GM18867 (cell line): ENCODE data around the gene FBN3.
"Not testable (repeated sequence)": the region's sequence is repeated elsewhere in the genome, so short reads cannot be mapped to it uniquely, and the experiment has no call there.

Experiments
- ATAC-seq: cut with Tn5 transposase; IDR thresholded peaks from one replicate; pipeline ENCODE4 v1.9.1; 2021; ENCODE audit warnings: mild to moderate bottlenecking, moderate library complexity; ENCODE audit not compliant: unreplicated experiment

Gene FBN3

DNA sequence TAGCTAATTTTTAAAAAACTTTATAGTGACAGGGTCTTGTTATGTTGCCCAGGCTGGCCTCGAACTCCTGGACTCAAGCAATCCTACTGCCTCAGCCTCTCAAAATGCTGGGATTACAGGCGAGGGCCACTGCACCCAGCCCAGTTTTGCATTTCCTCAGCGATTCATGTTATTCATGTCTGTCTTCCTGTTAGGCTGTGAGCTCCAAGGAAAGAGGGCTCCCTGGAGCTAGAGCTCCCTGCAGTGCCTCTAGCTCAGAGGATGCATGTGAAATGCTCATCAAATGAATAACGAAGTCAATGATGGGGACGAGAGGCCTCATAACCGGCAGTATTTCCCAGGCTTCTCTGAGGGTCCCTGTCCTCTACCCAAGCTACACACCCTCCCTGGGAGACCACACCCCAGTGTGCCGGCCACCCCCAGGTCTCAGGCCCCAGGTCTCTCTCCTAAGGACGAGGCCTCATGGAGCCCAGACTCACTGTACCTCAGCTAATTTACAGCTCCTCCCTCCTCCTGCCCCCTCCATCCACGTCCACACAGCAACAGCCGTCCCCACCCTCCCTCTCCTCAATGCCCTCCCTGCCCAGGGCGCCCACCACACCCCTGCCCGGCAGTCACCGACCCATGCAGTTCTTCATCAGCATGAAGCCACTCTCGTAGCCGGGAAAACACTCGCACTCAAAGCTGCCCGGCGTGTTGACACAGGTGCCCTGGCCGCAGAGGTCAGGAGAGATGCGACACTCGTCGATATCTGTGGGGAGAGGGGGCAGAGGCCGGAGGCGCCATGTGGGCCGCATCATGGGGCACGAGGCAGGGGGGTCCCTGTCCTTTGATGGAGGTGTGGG, 28.5 kb downstream of the FBN3 start:
- no peak for ATAC-seq

- ATAC-seq, result no peak
These were observed 31.4 kb downstream of the FBN3 start for GRCh38 chr19:8117991-8118390.

DNA sequence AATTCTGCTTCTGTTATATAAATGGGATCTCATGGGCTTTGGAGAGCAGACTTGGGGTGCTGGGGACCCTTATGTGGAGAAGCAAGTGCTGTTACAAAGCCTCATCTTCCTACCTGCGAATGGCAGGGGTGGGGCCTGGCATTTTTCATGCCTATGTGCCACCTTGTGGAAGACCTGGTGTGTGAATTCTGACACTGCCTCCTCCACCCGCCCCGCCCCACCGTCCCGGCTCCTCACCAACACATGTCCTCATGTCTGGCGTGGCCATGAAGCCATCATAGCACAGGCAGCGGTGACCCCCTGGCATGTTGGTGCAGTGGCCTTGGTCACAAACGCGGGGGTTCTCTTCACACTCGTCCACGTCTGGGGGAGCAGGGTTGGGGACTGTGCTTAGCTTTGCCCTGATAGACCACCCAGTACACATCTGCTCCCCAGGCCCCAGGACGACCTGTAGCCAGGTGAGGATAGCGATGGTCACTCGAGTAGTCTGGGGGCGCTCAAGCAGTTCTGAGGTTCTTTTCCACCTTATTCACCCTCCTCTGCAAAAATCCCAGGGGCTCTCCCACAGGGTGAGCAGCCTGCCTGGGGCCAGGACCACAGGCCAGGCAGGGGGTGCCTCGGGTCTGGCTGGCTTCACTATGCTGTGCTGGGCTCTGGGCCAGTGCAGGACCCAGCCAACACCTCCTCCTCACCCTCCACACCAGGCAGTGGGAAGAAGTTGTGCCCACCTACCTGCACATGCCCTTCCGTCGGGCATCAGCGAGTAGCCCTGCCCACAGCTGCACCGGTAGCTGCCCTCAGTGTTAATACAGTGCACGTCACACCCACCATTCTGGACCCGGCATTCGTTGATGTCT, 32.7 kb downstream of the FBN3 start:
- ATAC-seq, result no peak

- ATAC-seq, result no peak
These were observed 33.5 kb downstream of the FBN3 start for GRCh38 chr19:8115805-8116396.

DNA sequence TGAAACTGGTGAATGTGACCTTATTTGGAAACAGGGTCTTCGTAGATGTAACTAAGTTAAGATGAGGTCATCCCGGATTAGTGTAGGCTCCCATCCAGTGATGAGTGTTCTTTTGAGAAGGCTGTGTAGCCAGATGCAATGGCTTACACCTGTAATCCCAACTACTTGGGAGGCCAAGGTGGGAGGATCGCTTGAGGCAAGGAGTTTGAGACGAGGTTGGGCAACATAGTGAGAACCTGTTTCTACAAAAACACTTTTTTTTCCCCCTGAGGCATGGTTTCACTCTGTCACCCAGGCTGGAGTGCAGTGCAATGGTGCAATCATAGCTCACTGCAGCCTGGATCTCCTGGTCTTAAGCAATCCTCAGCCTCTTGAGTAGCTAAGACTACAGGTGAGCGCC, 36.4 kb downstream of the FBN3 start:
- ATAC-seq, result no peak

- no peak for ATAC-seq
These were observed 38.0 kb downstream of the FBN3 start for GRCh38 chr19:8111376-8111775.

DNA sequence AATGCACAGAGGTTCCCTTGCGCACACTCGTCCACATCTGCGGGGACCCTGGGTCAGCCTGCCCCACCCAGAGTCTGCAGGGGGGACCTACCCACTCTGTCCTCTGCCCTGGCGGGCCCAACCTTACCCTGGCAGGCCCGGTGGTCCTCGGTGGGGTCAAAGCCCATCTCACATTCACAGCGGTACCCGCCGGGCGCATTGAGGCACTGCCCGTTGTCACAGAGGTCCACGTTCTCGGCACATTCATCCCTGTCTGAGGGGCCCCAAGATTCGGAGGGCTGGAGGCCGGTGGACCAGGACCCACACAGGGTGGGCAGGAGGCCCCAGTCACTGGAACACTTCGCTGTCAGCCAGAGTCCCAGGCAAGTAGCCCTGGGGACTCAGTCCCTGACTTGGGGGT, 38.5 kb downstream of the FBN3 start:
- no peak for ATAC-seq

DNA sequence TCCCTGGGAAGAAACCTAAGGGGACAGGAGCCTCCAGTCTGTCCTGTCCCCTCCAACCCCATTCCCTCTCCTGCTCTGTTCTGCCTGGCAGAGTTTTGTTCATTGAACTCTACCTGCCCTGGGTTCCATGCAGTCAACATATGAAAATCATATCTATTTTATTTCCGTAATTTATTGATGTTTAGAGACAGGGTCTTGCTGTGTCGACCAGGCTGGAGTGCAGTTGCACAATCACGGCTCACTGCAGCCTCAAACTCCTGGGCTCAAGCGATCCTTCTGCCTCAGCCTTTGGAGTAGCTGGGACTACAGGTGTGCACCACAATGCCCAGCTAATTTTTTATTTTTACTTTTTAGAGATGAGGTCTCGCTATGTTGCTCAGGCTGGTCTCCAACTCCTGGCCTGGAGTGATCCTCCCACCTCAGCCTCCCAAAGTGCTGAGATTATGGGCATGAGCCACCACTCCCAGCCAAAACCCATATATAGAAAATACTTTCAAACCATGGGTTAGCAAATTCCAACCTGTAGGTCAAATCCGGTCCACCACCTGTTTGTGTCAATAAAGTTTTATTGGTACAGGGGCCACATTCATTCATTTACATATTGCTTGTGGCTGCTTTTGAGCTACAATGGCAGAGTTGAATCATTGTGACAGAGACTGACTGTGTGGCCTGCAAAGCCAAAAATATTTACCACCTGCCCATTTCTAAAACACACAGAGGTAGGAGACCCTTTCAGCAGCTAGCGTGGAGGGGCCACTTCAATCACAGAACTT, 39.3 kb downstream of the FBN3 start:
- no peak for ATAC-seq

DNA sequence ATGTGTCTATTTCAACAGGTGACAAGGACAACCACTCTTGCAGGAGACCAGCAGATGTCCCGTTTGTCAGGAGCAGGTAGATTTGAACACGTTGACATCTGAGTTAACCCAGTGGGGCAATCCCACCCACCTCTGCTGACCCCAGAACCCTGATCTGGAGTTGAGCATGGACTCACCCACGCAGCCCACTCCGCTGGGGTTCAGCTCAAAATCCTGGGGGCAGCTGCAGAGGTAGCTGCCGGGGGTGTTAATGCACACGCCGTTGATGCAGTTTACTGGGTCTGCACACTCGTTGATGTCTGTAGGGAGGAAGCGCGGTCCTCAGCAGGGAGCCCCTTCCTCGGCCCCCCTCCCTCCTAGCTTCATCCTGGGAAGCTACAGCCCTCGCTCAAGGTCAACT, 39.9 kb downstream of the FBN3 start:
- no peak for ATAC-seq

GRCh38 chr19:8108560-8109445, 40.6 kb downstream of the FBN3 start:
- ATAC-seq, result no peak

- ATAC-seq, result no peak
These were observed 42.0 kb downstream of the FBN3 start for GRCh38 chr19:8107301-8107903.

GRCh38 chr19:8105471-8105870, 43.9 kb downstream of the FBN3 start:
- no peak for ATAC-seq

GRCh38 chr19:8101910-8102309, 47.5 kb downstream of the FBN3 start:
- ATAC-seq, result not testable (repeated sequence)

DNA sequence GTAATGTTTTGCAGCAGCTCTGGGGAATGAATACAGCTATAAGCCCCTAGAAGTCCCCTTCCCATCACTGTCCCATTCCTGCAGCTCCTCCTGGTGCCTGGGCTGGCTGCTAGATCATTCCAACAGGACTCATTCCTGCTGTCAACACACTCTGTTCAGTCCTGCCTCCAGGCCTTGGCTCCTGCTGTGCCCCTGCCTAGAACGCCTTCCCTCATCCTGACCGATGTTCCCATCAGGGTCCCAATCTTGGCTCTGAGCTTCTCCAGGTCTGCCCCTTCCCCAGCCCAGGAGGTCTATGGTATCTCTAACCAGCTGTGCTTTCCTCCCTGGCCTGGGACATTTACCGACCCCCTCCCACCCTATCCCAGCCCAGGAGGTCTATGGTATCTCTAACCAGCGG, 48.1 kb downstream of the FBN3 start:
- ATAC-seq, result no peak

DNA sequence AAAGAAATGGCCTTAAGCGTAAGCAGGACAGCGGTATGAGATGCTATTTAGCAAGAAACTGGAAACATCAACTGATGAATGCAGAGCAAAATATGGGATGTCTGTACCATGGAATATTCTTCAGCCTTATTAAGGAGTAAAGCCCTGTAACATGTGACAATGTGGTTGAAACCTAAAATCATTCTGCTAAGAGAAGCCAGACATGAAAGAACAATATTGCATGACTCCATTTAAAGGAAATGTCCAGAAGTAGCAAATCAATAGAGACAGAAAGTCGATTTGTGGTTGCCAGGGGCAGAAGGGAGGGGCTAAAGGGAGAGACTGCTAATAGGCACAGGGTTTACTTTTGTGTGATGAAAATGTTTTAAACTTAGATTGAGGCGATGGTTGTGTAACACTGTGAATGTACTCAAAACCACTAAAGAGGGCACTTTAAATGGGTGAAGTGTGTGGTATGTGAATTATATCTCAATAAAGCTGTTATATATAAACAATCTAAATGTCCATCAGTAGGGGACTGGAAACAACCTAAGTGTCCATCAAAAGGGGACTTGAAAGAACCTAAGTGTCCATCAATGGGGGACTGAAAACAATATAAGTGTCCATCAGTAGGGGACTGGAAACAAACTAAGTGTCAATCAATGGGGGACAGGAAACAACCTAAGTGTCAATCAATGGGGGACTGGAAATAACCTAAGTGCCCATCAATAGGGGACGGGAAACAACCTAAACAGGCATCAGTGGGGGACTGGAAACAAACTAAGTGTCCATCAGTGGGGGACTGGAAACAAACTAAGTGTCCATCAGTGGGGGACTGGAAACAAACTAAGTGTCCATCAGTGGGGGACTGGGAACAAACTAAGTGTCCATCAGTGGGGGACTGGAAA, 51.5 kb downstream of the FBN3 start:
- ATAC-seq, result no peak

DNA sequence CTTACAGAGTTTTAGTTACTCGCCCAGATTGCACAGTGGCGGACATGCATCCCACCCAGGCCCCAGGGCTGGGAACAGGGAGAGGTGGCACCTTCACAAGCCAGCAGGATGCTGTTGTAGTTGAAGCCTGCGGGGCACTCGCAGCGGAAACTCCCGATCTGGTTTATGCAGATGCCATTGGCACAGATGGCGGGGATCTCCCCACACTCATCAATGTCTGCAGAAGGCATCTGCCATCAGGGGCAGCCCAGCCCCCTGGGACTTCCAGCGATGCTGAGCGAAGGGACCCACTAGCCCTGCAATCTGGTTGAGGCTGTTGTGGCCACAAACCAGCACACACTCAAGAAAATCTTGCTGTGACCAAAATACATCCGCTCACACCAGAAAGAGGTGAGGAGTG, 52.2 kb downstream of the FBN3 start:
- ATAC-seq, result no peak

DNA sequence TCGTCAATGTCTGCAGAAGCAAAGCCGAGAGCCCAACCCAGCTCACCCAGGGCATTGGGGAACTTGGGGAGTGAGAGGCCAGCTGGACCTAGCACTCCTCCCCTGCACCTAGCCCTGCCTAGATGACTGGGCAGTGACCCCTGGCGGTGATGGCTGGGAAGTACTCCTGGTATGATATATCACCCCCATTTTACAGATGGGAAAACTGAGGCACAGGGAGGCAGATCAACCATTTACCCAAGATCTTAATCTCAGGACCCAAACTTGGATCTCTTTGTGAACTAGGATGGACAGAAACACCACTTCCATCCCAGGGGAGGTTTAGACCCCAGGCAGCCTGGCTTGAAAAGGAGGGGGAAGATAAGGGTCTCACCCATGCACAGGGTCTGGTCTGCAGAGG, 53.3 kb downstream of the FBN3 start:
- ATAC-seq, result no peak

DNA sequence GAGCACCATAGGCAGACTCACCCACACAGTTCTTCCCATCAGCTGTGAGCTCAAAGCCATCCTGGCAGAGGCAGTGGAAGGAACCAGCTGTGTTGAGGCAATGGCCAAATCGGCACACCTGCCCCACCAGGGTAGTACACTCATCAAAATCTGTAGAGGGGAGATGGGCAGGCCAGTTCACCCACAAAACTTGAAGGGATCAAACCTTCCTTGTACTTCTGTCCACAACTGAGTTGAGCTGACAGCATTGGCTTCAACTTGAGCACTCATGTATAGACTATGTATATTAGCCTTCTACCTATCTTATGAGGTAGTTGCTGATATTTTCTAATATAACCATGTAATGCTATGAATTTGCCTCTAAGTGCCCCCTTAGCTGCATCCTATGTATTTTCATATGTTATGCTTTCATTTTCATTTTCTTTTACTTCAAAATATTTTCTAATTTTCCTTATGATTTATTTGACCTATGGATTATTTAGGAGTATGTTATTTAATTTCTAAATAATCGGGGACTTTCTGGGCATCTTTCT, 54.0 kb downstream of the FBN3 start:
- ATAC-seq, result no peak
